Measurements from ENCODE around the gene GAREM1. TPM values are rescaled to one million over a fixed set of nuclear protein-coding genes. Genes with fewer than 3 reads are reported as not detected.

Gene GAREM1
- total RNA-seq, 1 experiment from 2014 or later, result 21.4 TPM

- Mint-ChIP-seq H3K9me3 (ENCODE audit: unreplicated experiment) (no peaks in the 10 kb centered on the region), H3K4me3 (ENCODE audit: unreplicated experiment) (no peak overlapping the region), H3K27me3 (ENCODE audit: insufficient read depth, unreplicated experiment) (no peaks in the 10 kb centered on the region), H3K27ac (ENCODE audit: low read depth, unreplicated experiment) (no peak overlapping the region), H3K4me1 (ENCODE audit: insufficient read depth, unreplicated experiment) (peaks cover 12% of the 10 kb centered on the region), H3K36me3 (ENCODE audit: insufficient read depth, unreplicated experiment) (peaks cover 25% of the 10 kb centered on the region)
- no peak for DNase-seq (ENCODE audit: unreplicated experiment)
- TF ChIP-seq CTCF (IDR thresholded peaks at IDR 0.05; ENCODE audit: unreplicated experiment), result no peak
- ChIA-PET CTCF (interaction anchor here (0.5 to 1.1 kb wide), 2 partner anchors 15 to 48 kb away, joined by 3 read pairs; no protein-coding TSS in a partner anchor), POLR2A (interaction anchor here (0.6 kb wide), 1 partner anchor 131 kb away, joined by 3 read pairs; the partner anchor contains the start of gene GAREM1)
- intact Hi-C loops (cut with micrococcal nuclease), result no loop called here
- BruUV-seq (replicated peaks), result no TSS peak
Measured at GRCh38 chr18:32339045-32339444, 131.6 kb downstream of the GAREM1 start.

GRCh38 chr18:32337821-32338220 lies 132.9 kb downstream of the GAREM1 start:
- POLR2A ChIA-PET, result interaction anchor here (0.9 to 1.6 kb wide), 3 partner anchors 34 to 35 kb away, joined by 3 to 4 read pairs (median 3); no protein-coding TSS in a partner anchor
- Mint-ChIP-seq H3K9me3 (ENCODE audit: unreplicated experiment) (no peaks in the 10 kb centered on the region), H3K4me3 (ENCODE audit: unreplicated experiment) (no peak overlapping the region), H3K4me1 (ENCODE audit: insufficient read depth, unreplicated experiment) (peaks cover 12% of the 10 kb centered on the region), H3K27ac (ENCODE audit: low read depth, unreplicated experiment) (no peak overlapping the region), H3K27me3 (ENCODE audit: insufficient read depth, unreplicated experiment) (no peaks in the 10 kb centered on the region), H3K36me3 (ENCODE audit: insufficient read depth, unreplicated experiment) (peaks cover 23% of the 10 kb centered on the region)
- DNase-seq (ENCODE audit: unreplicated experiment), result no peak
- intact Hi-C loops (cut with micrococcal nuclease), result no loop called here
- TF ChIP-seq CTCF (IDR thresholded peaks at IDR 0.05; ENCODE audit: unreplicated experiment), result no peak
- no TSS peak for BruUV-seq (replicated peaks)
- CTCF ChIA-PET, result interaction anchor here (1.2 to 2.0 kb wide), 2 partner anchors 10 to 212 kb away, joined by 5 to 6 read pairs; no protein-coding TSS in a partner anchor

GRCh38 chr18:32337347-32337746 lies 133.3 kb downstream of the GAREM1 start:
- no TSS peak for BruUV-seq (replicated peaks)
- peaks cover 18% of the 10 kb centered on the region for H3K36me3 Mint-ChIP-seq (ENCODE audit: insufficient read depth, unreplicated experiment)

GRCh38 chr18:32335228-32335627 lies 135.5 kb downstream of the GAREM1 start:
- no peak for DNase-seq (ENCODE audit: unreplicated experiment)
- Mint-ChIP-seq H3K9me3 (ENCODE audit: unreplicated experiment) (no peaks in the 10 kb centered on the region), H3K4me1 (ENCODE audit: insufficient read depth, unreplicated experiment) (no peaks in the 10 kb centered on the region), H3K36me3 (ENCODE audit: insufficient read depth, unreplicated experiment) (peaks cover 13% of the 10 kb centered on the region), H3K27me3 (ENCODE audit: insufficient read depth, unreplicated experiment) (no peaks in the 10 kb centered on the region), H3K4me3 (ENCODE audit: unreplicated experiment) (no peak overlapping the region), H3K27ac (ENCODE audit: low read depth, unreplicated experiment) (no peak overlapping the region)
- BruUV-seq (replicated peaks), result no TSS peak
- POLR2A ChIA-PET, result no interaction called here
- intact Hi-C loops (cut with micrococcal nuclease), result no loop called here
- TF ChIP-seq CTCF (IDR thresholded peaks at IDR 0.05; ENCODE audit: unreplicated experiment), result no peak
- CTCF ChIA-PET, result interaction anchor here (0.9 to 2.6 kb wide), 4 partner anchors 11 to 136 kb away, joined by 3 to 13 read pairs (median 3); partner anchors contain the start of gene GAREM1

More at GRCh38 chr18:32337347-32337746, 133.3 kb downstream of the GAREM1 start:
- no peak overlapping the region for H3K4me3 Mint-ChIP-seq (ENCODE audit: unreplicated experiment)
- no peak for DNase-seq (ENCODE audit: unreplicated experiment)
- peaks cover 8% of the 10 kb centered on the region for H3K4me1 Mint-ChIP-seq (ENCODE audit: insufficient read depth, unreplicated experiment)
- CTCF ChIA-PET, result interaction anchor here (0.7 to 2.6 kb wide), 4 partner anchors 9 to 212 kb away, joined by 3 to 13 read pairs (median 6); partner anchors contain the start of gene GAREM1
- intact Hi-C loops (cut with micrococcal nuclease), result no loop called here
- H3K27ac Mint-ChIP-seq (ENCODE audit: low read depth, unreplicated experiment), result no peak overlapping the region
- no peaks in the 10 kb centered on the region for H3K27me3 Mint-ChIP-seq (ENCODE audit: insufficient read depth, unreplicated experiment)
- POLR2A ChIA-PET, result interaction anchor here (0.9 to 1.6 kb wide), 3 partner anchors 34 to 36 kb away, joined by 3 to 4 read pairs (median 3); no protein-coding TSS in a partner anchor
- no peak for TF ChIP-seq CTCF (IDR thresholded peaks at IDR 0.05; ENCODE audit: unreplicated experiment)
- no peaks in the 10 kb centered on the region for H3K9me3 Mint-ChIP-seq (ENCODE audit: unreplicated experiment)
